ENCODE data around the gene JAK1. TPM values are rescaled to one million over a fixed set of nuclear protein-coding genes. Genes with fewer than 3 reads are reported as not detected.

Gene JAK1
- total RNA-seq, 3 donors from 2014 or later = 179 to 258 (median 196) TPM

- TF ChIP-seq, protein P1, sequence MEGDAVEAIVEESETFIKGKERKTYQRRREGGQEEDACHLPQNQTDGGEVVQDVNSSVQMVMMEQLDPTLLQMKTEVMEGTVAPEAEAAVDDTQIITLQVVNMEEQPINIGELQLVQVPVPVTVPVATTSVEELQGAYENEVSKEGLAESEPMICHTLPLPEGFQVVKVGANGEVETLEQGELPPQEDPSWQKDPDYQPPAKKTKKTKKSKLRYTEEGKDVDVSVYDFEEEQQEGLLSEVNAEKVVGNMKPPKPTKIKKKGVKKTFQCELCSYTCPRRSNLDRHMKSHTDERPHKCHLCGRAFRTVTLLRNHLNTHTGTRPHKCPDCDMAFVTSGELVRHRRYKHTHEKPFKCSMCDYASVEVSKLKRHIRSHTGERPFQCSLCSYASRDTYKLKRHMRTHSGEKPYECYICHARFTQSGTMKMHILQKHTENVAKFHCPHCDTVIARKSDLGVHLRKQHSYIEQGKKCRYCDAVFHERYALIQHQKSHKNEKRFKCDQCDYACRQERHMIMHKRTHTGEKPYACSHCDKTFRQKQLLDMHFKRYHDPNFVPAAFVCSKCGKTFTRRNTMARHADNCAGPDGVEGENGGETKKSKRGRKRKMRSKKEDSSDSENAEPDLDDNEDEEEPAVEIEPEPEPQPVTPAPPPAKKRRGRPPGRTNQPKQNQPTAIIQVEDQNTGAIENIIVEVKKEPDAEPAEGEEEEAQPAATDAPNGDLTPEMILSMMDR (IDR thresholded peaks at IDR 0.05) = no peak
- no peak for TF ChIP-seq POLR2AphosphoS5 (IDR thresholded peaks at IDR 0.05)
- TF ChIP-seq POLR2A (IDR thresholded peaks at IDR 0.05) = no peak
- DNase-seq (ENCODE audit: low spot score in 2 of 2) = no peak
- Histone ChIP-seq H3K9me3 (no peaks in the 10 kb centered on the region), H3K27me3 (no peaks in the 10 kb centered on the region), H3K4me1 (no peaks in the 10 kb centered on the region), H3K36me3 (no peaks in the 10 kb centered on the region), H3K4me3 (no peak overlapping the region), H3K27ac (no peak overlapping the region)
- intact Hi-C loops (cut with DNase I; ENCODE audit: low total_unique reads) = no loop called here
Measured at GRCh38 chr1:64942118-64942517, 24.2 kb downstream of the JAK1 start.

- no peaks in the 10 kb centered on the region for H3K9me3 ChIP-seq
- no peaks in the 10 kb centered on the region for H3K4me1 ChIP-seq
- H3K27ac ChIP-seq = no peak overlapping the region
- intact Hi-C loops (cut with DNase I; ENCODE audit: low total_unique reads) = no loop called here
- H3K4me3 ChIP-seq = no peak overlapping the region
- no peaks in the 10 kb centered on the region for H3K36me3 ChIP-seq
- TF ChIP-seq POLR2AphosphoS5 (IDR thresholded peaks at IDR 0.05) (no peak), POLR2A (IDR thresholded peaks at IDR 0.05) (no peak)
- TF ChIP-seq, protein P1 (IDR thresholded peaks at IDR 0.05) = no peak
- no peak for DNase-seq (ENCODE audit: low spot score in 2 of 2)
- H3K27me3 ChIP-seq = no peaks in the 10 kb centered on the region
Measured at GRCh38 chr1:64941461-64942117, 24.8 kb downstream of the JAK1 start.

DNA sequence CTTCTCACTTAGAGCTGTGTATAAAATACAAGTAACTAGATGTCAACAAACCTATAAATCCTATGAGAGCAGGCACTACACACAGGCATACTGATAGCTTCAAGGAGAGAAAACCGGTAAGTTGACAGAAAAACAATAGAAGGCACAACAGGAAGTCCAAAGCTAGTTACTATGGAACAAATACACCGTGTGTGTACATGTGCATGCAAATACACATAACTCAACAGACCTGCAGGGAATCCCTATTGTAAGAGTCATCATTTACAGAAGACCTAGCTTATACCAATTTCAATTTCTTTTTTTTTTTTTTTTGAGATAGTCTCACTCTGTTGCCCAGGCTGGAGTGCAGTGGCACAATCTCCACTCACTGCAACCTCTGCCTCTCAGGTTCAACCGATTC, 26.3 kb downstream of the JAK1 start:
- intact Hi-C loops (cut with DNase I; ENCODE audit: low total_unique reads) = no loop called here
- TF ChIP-seq, protein P1 (IDR thresholded peaks at IDR 0.05) = no peak
- TF ChIP-seq POLR2AphosphoS5 (IDR thresholded peaks at IDR 0.05) (no peak), POLR2A (IDR thresholded peaks at IDR 0.05) (no peak)
- Histone ChIP-seq H3K4me3 (no peak overlapping the region), H3K36me3 (no peaks in the 10 kb centered on the region), H3K27me3 (no peaks in the 10 kb centered on the region), H3K9me3 (no peaks in the 10 kb centered on the region), H3K4me1 (no peaks in the 10 kb centered on the region), H3K27ac (no peak overlapping the region)
- no peak for DNase-seq (ENCODE audit: low spot score in 2 of 2)

- Histone ChIP-seq H3K27me3 (no peaks in the 10 kb centered on the region), H3K4me1 (no peaks in the 10 kb centered on the region), H3K9me3 (no peaks in the 10 kb centered on the region), H3K27ac (no peak overlapping the region), H3K4me3 (no peak overlapping the region), H3K36me3 (no peaks in the 10 kb centered on the region)
- TF ChIP-seq POLR2A (IDR thresholded peaks at IDR 0.05) = no peak
- no peak for TF ChIP-seq POLR2AphosphoS5 (IDR thresholded peaks at IDR 0.05)
- TF ChIP-seq, protein P1 (IDR thresholded peaks at IDR 0.05) = no peak
- no peak for DNase-seq (ENCODE audit: low spot score in 2 of 2)
- intact Hi-C loops (cut with DNase I; ENCODE audit: low total_unique reads) = loop anchor here (5.0 kb wide), 1 partner anchor 1363 kb away; no protein-coding TSS in a partner anchor
Measured at GRCh38 chr1:64938991-64939390, 27.4 kb downstream of the JAK1 start.

DNA sequence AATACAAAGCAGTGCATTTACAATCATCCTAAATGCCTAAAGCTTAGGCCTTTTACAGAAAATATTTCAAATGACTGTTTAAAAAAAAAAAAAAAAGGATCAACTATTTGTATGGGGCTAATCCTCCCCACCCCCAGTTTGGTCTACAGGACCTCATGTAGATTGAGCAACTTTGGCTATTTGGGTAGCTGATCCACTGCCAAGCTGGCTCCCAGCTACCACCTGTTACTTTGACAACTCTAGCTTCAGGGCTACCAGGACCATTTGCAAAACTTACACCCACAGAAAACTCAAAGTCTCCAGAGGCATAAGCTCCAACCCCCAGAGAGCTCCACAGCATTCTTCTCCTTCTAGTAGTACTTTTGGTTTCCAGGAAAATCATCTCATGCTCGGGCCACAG, 29.4 kb downstream of the JAK1 start:
- TF ChIP-seq POLR2A (IDR thresholded peaks at IDR 0.05) = no peak
- DNase-seq (ENCODE audit: low spot score in 2 of 2) = no peak
- intact Hi-C loops (cut with DNase I; ENCODE audit: low total_unique reads) = loop anchor here (5.0 kb wide), 1 partner anchor 1365 kb away; no protein-coding TSS in a partner anchor
- Histone ChIP-seq H3K9me3 (no peaks in the 10 kb centered on the region), H3K36me3 (no peaks in the 10 kb centered on the region), H3K4me1 (no peaks in the 10 kb centered on the region), H3K27ac (no peak overlapping the region), H3K4me3 (no peak overlapping the region), H3K27me3 (no peaks in the 10 kb centered on the region)

Data from breast epithelium (tissue), 4 donors.